Right forelimb (tissue), 1 donor: ENCODE data around the gene ZNF79.

Experiments used
- DNase-seq: peaks from one replicate; pipeline ENCODE4 v3.0.0-alpha.2; 2018

ZNF79 gene

DNA sequence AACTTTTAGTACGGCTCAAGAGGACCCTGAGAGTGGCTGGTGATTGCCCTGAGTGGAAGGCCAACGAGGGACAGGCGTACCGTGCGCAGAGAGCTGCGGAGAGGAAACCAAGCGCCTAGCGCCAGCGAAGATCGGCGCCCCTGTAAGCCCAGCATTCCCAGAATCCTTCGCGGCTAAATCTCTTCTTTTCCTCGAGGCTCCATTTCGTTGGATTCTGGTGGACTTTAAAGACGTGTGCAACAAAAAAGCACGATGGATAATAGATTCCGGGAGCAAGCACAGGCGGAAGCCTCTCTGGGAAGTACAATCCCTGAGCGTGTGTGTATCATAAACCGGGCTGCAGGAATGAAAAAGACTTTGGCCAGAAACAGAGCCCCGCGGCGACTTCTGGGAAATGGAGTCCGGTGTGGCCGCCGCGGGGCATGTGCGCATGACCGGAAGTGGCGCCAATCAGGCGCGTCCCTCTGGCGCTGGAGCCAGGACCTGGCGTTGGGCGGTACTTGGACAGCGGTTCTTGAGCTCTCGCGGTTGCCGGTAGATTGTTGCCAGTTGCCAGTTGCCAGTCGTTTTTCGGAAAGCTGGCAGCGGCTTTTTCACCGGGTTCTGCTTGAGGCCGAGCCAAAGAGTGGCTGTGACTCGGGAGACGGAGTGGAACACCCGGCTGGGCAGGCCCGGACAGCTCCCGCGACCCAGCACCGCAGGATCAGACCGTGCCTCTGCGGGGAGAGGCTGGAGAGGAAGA, at the start of gene ZNF79:
TSS of gene ZNF79 (plus strand) at position 449 of the 742 bp plus-strand sequence. CDS start 406 bp downstream, outside the sequence.
- DNase-seq: peak; percentile 98

DNA sequence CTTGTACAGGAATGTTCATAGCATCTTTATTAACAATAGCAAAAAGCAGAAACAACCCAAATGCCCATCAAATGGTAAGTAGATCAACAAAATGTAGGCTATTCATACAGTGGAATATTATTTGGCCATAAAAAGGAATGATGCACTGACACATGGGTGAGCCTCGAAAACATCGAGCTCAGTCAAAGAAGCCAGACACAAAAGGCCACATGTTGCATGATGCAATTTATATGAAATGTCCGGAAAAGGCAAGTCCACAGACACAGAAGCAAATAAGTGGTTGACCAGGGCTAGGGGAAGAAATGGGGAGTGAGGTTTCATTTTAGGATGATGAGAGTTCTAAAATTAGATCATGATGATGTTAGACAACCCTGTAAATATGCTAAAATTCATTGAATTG, 43.7 kb upstream of the ZNF79 start:
- no peak for DNase-seq

DNA sequence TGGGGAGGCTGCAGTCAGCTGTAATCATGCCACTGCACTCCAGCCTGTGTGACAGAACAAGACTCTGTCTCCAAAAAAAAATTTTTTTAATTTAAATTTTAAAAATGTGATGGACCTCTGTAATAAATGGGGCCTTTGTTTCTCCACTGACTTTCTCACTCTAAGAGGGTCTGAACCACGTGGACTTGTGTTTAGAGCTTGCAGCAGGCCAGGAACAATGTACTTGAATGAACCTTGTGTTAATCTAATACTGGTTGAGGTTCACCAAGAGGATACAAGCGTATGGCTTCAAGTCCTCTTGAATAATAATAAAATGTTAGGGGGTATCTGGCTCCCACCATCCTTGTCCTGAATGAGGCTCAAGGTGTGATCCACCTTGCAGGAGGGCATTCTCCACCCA, 41.6 kb upstream of the ZNF79 start:
- DNase-seq: no peak

DNA sequence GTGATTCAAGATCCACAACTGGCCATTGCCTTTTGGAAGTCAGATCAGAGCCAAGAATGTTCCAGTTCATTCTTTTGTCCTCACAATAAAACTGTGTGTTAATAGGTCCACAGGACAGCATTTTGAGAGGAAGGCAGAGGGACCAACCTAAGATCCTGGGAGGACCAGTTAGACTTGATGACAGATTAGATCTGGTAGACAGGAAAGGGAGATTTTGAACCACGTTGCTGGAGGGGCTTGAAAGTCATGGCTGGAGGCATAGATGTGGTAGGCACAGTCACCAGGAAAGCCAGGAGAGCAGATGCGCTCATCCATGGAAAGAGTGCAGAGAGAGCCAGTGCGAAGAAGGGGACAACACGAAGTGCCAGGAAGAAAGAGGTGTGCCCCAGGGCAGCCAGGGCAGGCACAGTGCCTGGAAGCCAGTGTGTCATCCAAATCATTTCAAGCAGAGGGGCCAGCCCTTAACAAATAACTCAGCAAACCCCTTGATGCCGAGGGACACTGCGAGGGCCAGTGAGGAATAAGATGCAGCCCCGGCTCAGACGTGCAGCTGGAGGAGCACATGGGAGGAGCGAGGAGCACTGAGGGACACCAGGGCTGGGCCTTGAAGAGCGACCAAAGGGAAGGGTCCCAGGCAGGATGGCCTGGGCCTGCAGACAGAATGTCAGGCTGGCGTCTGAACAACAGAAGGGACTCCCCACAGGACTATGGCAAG, 40.0 kb upstream of the ZNF79 start:
- DNase-seq: no peak

DNA sequence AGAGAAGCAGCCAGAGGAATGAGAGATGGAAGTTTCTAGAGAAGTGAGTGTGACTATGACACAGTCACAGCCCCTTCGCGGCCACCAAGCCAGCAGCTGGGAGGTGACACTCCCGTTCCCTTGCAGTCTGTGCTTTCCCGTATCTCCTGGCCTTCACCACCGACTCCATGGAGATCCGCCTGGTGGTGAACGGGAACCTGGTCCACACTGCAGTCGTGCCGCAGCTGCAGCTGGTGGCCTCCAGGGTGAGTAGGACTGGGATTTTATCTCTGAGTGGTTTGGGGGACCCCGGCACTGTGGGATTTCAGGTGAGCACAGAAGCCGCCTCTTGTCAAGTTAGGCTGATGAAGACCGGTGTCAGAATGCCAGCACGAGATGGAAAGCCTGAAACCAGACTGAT, 39.3 kb upstream of the ZNF79 start:
- DNase-seq: no peak

DNA sequence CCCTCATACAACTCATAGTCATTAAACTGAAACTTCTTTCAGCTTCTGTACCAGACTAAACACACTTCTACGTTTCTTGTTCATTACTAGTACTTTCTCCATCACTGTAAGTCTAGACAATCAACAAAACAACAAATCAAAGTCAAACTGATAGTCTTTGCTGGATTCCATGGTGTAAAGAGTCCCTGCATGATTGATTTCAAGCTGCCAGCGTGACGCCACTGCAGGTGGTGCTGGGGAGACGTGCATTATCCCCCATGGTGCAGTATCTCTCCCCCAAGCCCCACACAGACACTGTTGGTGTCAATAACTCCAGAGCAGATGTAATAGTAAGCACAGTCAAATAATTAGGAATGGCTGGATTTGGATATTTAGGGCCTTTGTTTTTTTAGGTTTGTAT, 37.9 kb upstream of the ZNF79 start:
- DNase-seq: no peak

DNA sequence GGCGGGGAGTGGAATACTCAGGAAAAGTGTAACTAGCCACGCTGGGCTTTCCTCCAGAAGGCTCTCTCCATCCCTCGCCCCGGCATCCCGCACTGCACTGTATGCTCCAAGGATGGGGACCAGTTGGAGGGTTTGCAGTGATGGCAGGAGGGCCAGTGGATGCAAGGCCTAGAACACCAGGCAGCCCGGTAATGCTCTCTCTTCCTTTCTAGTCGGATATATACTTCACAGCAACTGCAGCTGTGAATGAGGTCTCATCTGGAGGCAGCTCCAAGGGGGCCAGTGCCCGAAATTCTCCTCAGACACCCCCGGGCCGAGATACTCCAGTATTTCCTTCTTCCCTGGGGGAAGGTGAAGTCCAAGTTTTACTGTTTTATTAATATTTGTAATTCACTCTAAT, 37.2 kb upstream of the ZNF79 start:
- no peak for DNase-seq

DNA sequence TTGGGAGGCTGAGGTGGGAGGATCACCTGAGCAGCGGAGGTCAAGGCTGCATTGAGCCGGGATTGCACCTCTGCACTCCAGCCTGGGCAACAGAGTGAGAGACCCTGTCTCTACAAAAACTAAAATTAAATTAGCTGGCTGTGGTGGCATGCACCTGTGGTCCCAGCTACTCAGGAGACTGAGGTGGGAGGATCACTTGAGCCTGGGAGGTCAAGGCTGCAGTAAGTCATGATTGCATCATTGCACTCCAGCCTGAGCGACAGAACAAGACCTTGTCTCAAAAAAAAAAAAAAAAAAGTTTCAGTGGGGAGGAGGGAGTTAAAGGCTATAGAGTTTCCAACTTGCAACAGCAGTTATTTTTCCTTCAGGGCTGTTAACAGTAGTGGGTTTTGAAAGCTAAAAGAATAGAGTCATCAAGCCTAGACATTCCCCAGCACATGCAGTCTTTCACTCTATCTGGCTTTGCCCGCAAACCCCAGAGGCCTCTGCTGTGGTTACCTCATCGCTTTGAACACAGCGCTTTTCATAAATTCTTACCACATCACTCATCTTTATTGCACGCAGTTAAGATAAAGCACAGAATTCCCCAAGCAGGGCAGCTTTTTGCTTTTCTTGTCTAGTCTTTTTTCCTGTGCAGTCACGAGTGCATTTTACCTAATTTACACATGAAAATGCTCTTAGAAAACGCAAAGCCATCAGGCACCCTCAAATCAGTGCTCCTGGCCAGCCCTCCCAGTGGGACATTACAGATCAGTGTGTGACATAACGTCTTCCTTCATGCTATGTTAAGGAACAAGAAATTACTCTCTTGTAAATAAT, 35.9 kb upstream of the ZNF79 start:
- no peak for DNase-seq

DNA sequence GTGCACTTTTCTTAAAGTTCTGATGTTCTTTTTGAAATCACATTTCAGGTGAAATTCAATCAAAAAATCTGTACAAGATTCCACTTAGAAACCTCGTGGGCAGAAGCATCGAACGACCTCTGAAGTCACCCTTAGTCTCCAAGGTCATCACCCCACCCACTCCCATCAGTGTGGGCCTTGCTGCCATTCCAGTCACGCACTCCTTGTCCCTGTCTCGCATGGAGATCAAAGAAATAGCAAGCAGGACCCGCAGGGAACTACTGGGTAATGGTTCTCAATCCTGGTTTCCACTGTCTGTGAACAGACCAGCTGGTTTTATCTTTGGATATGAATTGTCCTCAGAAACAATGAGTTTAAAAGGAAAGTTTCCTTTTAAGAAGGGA, 35.3 kb upstream of the ZNF79 start:
- no peak for DNase-seq

DNA sequence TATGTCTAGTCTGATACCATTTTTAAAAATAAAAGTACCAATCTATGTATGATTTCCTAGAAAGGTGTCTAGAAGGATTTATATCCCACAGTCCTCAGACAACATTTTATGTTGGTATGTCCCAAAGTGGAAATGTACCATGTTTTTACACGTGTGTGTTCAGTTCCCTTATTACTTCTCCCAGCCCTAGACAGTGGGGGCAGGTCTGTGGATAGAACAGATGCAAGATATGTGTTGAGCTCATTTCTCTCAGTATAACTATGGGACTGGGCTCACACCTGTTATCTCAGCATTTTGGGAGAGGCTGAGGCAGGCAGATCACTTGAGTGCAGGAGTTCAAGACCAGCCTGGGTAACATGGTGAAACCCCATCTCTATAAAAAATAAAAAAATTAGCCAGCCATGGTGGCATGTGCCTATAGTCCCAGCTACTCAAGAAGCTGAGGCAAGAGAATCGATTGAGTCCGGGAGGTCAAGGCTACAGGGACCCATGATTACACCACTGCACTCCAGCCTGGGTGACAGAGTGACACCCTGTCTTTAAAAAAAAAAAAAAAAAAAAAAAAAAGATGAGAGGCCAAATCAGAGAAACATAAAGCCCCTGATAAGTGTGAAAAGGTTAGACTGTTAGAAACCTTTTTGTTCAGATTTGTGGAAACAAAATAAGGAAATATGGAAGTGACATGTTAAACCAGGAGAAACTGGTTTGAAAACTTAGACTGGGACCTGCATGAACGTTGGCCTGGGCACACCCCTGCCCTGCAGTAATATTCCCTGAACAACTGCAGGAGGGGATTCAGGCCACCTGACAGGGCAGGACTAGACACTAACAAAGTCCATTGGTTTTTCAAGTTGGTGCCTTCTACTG, 34.6 kb upstream of the ZNF79 start:
- DNase-seq: no peak

DNA sequence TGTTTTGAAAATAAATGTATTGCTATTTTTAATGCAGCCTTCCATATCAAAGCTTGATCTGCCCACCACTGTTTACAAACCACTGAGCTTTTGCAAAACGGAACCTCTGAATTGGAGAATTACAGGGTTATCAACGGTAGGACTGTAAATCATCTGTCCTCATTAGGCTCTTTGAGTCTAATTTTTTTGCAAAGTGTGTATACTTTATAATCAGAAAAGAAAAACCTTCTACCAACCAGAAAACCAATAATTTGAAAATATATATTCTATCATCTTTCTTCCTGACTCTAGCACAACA, 34.0 kb upstream of the ZNF79 start:
- DNase-seq: no peak

DNA sequence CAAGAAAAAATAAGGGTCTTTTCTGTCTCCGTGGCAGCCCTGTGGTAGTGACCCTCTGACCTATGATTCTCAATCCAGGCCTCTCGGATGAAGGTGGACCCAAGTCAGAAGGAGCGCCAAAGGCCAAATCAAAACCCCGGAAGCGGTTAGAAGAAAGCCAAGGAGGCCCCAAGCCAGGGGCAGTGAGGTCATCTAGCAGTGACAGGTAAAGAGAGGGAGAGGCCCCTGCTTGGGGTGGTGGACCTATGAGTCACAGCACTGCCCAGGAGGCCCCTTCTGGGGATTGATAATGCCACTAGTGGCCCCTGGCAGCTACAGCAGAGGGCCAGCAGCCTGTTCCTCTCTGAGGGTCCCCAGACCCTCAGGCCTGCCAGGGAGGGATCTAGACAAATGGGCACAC, 33.6 kb upstream of the ZNF79 start:
- DNase-seq: no peak

DNA sequence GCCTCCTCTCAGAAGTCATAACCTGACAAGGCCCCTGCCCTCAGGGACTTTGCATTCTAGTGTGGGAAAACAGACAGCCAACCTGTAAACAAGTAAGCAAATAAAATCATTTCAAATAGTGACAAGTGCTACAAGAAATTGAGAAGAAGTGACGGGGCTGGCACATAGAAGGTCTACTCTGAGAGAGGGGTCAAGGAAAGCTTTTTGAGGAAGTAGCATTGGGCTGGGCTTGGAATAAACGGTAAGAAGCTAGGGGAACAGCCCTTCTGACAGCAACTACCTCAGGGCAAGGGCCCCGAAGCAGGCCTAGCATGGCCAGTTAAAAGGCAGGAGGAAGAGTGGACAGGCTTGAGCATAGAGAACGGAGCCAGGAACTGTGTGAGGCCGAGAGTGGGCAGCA, 32.0 kb upstream of the ZNF79 start:
- DNase-seq: no peak

DNA sequence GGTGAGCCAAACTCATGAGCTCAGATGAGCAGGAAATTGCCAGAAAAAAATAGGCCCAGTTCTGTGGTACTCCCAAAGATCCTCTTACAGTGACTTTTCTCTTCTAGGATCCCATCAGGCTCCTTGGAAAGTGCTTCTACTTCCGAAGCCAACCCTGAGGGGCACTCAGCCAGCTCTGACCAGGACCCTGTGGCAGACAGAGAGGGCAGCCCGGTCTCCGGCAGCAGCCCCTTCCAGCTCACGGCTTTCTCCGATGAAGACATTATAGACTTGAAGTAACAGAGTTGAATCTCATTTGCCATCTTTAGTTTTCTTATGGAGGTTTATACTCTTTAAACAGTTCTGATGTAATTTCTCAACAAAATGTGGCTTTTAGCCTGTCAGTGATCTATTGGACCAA, 31.2 kb upstream of the ZNF79 start:
- DNase-seq: no peak

DNA sequence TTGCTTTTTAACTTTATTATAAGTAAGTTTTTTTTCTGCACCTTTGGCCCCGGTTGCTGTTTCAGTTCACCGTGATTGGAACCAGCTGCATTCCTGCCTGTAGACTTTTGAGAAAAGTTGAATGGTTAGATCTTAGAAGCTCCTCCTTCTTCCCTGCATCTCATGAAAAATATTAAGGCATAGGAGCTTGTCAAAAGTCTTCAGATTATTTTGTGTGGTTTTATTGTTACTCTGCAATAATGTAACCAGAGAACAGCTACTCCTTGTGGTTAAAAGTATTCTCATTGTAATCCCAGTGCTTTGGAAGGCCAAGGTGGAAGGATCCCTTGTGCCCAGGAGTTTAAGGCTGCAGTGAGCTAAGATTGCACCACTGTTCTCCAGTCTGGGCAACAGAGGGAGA, 30.5 kb upstream of the ZNF79 start:
- DNase-seq: no peak

DNA sequence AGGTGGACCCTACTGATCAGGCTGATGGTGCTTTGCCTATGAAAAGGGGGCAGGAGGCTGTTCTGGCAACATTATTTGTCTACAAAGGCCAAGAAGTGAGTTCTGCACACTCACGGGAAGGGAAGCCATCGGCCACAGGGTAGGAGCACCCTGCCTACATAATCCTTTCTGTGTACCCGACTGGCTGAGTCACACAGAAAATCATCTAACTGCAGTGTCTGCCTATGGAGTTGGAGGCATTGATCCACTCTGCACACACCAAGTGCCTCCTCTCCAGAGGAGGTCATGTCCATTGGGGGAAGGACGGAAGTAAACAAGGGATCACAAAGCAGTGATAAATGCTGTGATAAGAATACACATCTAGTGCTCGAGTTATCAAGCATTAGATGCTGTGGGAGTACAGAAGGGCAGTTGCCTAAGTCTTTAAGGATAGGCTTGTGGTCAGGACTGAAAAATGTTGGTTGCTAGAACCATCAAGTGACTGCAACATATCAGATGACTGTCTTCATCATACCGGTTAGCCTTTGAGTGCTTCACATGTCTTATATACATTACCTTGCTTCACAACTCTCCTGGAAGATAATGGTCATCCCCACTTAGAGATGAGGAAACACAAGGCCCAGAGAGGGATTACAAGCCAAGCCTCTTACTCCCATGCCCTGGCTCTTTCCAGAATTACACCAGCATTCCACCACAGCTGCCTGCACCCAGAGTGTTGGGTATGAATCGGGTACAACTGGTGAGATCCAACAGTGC, 28.5 kb upstream of the ZNF79 start:
- no peak for DNase-seq

DNA sequence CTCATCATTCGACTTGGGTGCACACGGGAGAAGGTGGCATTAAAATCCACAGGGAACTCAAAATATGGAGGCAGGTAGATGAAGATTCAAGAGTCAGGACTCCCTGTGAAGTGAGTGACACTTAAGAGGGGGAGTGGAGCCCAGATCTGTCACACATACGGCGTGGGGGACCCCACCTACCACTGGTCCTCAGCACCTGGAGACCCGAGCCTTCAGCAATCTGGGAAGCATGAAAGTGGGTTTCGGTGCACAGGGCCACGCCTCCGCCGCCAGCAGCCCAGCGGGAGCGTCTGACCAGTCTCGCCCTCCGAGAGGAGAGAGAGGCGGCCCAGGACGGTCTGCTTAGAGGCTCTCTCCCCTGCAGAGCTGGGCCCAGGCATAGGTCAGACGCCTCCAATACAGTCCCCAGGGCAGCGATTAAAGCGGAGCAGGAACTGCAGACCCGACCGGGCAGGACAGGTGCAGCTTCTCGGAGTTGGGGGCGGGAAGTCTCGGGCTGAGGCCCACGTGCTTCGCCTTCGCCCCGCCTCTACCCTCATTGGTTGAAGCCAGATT, 27.9 kb upstream of the ZNF79 start:
- no peak for DNase-seq

DNA sequence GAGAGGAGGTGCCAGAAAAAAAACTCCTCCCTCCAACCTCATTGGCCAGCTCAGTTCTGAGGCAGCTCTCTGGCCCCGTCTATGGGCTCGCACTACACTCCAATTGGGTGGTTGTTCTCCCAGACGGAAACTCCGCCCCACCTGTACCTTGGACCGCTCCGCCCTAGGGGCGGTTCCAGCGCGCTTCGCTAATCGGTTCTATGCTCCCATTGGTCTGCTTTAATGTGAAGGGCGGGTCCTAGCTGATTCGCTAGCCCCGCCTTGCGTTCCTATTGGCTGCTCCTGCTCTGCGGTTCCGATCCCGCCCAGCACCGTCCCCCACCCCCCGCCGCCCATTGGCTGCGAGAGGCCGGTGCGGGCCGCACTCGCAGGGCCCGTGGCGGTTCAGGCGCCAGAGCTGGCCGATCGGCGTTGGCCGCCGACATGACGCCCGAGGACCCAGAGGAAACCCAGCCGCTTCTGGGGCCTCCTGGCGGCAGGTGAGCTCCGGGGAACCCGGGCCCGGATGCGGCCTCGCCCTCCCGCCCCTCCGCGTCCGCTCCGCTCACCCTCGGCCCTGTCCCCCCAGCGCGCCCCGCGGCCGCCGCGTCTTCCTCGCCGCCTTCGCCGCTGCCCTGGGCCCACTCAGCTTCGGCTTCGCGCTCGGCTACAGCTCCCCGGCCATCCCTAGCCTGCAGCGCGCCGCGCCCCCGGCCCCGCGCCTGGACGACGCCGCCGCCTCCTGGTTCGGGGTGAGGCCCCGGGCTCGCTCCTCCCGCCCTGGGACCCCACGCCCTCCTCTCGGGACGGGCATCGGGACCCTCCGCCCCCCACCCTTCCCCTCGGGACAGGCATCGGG, 27.2 kb upstream of the ZNF79 start, which contains the start of gene SLC2A8:
TSS of gene SLC2A8 (plus strand) at position 362 of the 838 bp plus-strand sequence. CDS start at position 424, 62 bp downstream.
- peak; percentile 98 for DNase-seq

DNA sequence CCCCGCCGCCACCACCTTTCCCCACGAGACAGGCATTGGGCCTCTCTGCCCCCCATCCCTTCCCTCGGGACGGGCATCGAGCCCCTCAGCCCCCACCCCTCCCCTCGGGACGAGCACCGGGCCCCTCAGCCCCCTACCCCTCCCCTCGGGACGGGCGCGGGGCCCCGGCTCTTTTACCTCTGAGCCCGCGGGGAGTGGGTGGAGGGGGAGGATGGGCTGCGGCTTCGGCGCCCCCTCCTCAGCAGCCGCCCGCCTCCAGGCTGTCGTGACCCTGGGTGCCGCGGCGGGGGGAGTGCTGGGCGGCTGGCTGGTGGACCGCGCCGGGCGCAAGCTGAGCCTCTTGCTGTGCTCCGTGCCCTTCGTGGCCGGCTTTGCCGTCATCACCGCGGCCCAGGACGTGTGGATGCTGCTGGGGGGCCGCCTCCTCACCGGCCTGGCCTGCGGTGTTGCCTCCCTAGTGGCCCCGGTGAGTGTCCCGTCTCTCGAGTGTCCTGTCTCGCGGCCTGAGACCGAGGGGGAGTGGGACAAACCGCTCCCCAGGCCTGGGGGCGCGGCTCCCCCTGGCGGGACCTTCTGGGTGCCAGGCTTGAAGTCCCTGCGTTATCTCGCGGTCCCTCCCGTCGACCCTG, 26.4 kb upstream of the ZNF79 start:
- DNase-seq: peak; percentile 57

DNA sequence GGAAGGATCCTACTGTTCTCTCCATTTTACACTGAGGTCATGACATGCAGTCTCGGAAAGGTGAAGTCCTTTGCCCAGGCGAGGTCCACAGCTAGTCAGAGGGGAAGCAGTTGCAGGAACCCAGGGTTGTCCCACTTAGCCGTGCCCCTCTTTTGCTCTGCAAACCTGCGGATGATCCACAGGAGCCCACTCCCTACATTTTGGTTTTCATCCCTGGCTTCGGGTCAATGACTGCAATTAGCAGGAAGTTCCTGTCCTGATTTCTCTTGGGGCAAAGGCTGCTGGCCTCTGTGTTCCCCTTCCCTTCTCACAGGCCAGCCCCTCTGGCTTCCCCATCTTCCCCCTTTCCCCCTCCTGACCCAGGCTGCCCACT, 25.9 kb upstream of the ZNF79 start:
- DNase-seq: no peak
